ELF-1 (cell line): ENCODE measurements around the gene NAPSA.
"Not testable (repeated sequence)": the region's sequence is repeated elsewhere in the genome, so short reads cannot be mapped to it uniquely, and the experiment has no call there.

Source experiments
- DNase-seq: peaks from one replicate; pipeline ENCODE4 v3.0.0-alpha.2; 2016; ENCODE audit warnings: low read depth, low spot score

Gene NAPSA

DNA sequence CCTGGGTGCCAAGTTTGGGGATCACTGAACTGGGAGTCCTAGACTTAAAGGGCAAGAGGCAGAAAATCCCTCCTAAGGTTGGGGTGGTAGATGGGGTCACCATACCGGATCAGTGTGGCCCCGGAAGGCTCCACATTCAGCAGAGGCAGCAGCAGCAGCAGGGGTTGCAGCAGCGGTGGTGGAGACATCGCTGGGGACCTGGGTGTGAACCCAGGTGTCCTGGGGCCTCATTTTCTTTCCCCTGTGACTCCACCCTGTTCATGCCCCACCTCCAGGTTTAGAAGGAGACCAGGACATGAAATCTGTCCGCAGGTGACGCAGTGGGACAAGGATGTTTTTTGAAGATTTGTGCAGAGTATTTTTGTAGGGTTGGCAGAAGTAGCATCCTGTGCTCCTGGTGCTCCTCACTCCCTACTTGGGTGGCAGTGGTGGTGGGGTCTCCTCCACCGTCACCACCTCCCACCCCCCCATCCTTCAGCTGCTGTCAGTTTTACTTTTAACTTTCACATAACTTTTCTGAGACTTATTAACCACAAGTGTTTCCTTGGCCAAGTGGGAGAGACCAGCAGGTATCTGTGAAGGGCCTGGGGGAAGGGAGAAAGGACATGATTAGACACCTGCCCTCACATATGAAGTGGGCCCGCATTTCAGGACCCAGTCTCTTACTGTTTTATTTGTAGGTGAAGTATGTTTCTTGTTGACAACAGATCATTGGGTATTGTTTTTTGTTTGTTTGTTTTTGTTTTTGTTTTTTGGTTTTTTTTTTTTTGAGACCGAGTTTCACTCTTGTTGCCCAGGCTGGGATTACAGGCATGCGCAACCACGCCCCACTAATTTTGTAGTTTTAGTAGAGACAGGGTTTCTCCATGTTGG is at the start of gene NAPSA:
Gene NAPSA, minus strand, starts transcription at position 206 of the 873 bp plus-strand sequence. Its CDS starts 18 bp downstream, at position 188.
- DNase-seq = no peak

DNA sequence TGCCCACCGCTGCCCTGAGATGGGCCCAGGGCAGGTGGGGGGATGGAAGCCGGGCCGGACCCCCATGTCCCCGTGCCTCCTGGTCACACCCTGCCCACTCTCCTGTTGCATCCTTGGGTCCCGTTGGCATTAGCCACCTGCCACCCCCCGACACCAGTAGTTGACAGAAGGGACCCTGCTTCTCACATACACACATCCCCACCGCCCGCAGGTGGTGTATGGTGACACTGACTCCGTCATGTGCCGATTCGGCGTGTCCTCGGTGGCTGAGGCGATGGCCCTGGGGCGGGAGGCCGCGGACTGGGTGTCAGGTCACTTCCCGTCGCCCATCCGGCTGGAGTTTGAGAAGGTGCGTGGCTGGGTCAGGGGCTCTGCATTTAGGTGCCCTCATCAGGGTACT is 48.1 kb upstream of the NAPSA start:
- no peak for DNase-seq

DNA sequence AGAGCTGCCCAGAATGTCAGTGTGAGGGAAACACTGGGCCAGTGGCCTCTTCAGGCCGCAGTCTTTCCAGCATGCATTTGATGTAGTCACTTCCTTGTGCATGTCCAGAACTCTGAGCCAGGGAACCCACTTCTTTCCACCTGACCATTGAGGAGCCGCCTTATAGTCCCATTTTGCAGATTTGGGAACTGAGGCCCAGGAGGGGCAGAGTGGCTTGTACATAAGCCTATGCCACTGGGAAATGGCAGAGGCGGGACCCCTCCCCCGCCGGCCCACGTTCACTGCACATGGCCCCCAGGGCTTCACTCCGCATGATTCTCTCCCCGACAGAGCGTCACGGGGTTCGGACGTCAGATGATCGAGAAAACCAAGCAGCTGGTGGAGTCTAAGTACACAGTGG is 47.7 kb upstream of the NAPSA start:
- no peak for DNase-seq

DNA sequence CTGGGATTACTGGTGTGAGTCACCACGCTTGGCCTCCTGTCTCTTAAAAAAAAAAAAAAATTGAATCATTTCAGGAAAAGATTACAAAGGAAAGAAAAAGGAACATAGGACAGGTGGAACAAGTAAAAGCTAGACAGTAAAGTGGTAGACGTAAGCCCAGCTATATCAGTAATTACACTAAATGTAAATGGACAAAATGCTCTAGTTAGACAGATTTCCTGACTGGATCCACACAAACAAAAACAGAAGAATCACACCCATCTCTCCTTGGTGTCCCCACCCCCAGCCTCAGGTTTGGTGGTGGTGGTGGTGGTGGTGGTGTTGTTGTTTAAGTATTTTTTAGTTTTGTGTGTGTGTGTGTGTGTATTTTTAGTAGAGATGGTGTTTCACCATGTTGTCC is 47.0 kb upstream of the NAPSA start:
- no peak for DNase-seq

DNA sequence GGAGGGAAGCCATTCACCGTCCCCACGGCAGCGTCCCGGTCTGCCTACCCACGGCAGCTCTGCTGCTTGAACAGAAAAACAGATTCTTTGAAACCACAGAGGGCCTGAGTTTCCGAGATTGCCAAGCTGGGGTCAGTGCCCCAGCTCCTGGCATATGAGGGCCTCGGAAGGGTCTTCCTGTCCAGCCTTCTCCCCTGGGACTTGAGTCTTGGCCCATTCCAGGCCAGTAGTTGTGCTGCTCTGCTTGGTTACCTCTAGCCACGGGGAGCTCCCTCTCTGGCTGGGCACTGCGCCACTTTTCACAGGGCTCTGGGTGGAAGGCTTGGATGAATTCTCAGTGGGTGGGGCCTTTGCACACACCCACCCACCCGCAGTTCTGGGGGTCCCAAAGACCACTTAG is 44.7 kb upstream of the NAPSA start:
- DNase-seq = no peak

DNA sequence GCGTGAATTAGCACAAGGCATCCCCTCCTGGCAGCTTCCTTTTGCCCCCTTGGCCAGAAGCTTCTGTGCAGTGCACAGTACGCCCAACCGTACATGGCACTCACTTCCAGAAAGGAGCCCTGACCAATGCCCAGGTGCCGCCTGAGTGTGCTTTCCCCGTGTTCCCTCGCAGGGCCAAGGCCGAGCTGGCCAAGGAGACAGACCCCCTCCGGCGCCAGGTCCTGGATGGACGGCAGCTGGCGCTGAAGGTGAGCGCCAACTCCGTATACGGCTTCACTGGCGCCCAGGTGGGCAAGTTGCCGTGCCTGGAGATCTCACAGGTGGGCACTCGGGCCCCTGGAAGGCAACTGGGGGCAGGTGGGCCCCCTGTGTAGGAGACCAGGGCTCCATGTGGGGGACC is 43.9 kb upstream of the NAPSA start:
- DNase-seq = no peak

DNA sequence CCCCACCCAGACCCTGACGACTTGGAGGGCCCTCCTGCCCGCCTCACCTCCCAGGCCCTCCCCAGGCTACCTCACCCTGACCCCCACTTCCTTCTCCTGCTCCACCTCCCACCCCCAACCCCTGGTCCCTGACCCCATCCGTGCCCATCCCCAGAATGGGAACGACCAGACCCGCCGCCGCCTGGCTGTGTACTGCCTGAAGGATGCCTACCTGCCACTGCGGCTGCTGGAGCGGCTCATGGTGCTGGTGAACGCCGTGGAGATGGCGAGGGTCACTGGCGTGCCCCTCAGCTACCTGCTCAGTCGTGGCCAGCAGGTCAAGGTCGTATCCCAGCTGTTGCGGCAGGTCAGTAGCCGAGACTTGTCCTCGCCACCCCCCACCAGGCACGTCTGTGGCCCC is 41.4 kb upstream of the NAPSA start:
- DNase-seq = no peak

DNA sequence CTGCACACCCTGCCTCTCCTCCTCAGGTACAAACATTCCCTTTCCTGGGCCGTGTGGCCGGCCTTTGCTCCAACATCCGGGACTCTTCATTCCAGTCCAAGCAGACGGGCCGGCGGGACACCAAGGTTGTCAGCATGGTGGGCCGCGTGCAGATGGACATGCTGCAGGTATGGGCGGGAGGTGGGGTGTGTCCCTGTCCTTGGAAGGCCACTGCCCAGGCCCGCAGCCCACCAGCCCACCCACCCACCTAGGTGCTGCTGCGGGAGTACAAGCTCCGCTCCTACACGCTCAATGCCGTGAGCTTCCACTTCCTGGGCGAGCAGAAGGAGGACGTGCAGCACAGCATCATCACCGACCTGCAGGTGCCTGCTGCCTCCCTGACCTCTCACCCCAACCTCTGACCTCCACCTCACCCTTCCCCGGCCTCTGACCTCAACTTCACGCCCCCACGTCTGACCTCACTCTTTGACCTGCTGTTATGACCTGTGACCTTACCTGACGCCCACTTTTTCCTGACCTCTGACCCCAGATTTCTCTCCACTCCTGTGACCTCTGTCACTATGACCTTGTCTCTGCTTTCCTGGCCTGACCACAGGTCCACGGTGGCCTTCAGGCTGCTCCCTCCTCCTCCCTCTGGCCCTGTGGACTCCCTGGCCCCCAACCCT is 40.8 kb upstream of the NAPSA start:
- DNase-seq = no peak

DNA sequence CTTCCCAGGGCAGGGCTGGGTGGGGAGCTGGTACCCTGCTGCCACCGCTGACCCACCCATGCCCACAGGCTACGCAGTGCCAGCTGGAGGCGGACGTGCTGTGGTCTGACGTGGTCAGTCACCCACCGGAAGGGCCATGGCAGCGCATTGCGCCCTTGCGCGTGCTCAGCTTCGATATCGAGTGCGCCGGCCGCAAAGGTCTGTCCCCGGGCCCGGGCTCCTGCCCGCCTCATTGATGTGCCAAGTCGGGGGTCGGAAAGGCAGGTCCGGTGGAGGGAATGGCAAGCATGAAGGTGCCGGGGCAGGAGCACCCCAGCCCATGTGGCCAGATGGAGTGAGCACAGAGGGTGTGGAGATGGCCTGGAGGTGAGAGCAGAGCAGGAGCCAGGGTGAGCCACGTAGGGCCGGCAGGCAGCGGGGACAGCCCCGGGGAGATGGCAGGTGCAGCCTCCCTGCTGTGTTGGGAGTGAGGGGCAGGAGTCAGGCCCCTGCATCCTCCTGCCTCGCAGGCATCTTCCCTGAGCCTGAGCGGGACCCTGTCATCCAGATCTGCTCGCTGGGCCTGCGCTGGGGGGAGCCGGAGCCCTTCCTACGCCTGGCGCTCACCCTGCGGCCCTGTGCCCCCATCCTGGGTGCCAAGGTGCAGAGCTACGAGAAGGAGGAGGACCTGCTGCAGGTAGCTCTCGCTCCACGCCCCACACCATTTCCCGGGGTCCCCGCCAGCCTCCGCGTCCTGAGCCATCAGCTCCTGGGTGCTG is 37.3 kb upstream of the NAPSA start:
- DNase-seq = no peak

DNA sequence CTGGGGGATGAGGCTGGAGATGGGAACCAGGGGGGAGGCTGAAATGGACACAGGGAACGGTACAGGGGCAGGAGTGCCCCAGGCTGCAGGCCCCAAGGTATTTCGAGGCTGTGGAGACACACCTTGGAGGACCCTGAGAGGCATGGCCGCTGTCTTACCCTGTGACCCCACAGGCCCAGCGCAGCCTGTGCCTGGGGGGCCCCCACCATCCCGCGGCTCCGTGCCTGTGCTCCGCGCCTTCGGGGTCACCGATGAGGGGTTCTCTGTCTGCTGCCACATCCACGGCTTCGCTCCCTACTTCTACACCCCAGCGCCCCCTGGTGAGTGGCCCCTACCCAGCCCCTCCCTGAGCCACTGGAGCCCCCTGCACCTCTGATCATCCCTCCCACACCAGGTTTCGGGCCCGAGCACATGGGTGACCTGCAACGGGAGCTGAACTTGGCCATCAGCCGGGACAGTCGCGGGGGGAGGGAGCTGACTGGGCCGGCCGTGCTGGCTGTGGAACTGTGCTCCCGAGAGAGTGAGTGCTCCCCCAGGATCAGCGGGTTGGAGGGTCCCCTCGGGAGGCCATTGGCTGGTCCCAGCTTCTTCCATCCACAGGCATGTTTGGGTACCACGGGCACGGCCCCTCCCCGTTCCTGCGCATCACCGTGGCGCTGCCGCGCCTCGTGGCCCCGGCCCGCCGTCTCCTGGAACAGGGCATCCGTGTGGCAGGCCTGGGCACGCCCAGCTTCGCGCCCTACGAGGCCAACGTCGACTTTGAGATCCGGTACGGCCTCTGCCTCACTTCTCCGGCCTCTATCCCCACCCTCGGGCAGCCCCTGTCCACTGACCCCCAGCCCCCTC is 36.4 kb upstream of the NAPSA start:
- no peak for DNase-seq

DNA sequence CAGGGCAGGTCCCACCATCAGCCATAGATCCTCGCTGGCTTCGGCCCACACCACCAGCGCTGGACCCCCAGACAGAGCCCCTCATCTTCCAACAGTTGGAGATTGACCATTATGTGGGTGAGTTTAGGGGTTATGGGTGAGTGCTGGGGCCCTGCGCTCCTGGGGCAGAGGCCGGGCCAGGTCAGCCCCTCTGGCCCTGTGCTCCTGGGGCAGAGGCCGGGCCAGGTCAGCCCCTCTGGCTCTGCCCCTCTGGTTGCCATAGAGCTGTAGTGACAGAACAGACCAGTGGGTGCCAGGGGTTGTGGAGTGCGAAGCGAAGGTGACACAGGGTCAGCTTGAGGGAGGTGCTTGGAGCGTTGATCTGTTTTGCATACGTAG is 33.9 kb upstream of the NAPSA start:
- DNase-seq = no peak

DNA sequence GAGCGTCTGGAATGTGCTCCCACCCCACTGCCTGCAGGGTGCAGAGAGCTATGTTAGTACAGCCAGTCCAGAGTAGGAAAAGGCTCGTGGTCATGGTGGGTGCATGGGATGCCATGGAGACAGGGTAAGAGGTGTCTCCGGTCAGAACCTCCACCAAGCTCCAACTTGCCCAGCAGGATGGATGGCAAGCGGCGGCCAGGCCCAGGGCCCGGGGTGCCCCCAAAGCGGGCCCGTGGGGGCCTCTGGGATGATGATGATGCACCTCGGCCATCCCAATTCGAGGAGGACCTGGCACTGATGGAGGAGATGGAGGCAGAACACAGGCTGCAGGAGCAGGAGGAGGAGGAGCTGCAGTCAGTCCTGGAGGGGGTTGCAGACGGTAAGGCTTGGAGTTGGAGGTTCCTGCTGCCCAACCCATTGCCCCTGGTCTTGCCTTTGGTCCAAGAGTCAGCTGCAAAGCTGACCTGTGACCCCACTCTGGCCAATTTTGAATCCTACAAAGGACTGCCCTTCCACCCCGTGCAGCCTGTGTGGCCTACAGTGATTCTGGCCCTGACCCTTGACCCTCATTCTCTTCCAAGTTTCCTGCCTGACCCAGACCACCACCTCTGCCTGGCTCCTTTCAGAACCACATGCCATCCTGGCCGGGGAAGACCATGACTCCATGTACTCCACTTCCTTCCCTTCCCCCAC is 33.4 kb upstream of the NAPSA start:
- DNase-seq = no peak

DNA sequence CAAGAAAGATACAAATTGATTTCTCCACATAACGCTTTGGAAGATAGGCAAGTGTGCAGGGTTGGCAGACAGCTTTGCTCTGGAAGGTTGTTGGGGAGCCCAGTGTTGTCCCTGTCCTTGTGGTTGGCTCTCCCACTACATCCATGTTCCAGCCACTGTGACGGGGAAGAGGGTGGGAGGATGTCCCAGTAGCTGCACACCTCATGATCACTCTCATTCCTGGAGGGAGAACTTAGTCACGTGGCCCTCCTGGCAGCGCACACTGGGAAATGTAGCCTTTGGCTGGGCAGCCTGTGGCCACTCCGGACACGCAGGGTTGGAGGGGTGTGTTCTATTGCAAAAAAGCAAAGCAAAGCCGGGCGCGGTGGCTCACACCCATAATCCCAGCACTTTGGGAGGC is 28.6 kb upstream of the NAPSA start:
- DNase-seq = no peak

DNA sequence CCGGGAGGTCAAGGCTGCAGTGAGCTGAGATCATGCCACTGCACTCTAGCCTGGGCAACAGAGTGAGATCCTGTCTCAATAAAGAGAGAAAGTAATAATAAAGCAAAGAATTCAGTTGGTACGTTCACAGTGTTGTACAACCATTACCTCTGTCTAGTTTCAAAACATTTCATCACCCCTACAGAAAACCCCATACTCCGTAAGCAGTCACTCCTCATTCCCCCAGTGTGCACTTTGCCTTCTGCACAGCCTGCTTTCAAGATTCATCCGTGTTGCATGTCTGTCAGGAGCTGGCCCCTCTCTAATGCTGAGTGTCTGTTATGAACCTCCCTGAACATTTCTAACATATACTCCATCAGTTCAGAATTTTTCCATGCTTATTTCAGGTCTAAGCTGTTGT is 28.1 kb upstream of the NAPSA start:
- no peak for DNase-seq

DNA sequence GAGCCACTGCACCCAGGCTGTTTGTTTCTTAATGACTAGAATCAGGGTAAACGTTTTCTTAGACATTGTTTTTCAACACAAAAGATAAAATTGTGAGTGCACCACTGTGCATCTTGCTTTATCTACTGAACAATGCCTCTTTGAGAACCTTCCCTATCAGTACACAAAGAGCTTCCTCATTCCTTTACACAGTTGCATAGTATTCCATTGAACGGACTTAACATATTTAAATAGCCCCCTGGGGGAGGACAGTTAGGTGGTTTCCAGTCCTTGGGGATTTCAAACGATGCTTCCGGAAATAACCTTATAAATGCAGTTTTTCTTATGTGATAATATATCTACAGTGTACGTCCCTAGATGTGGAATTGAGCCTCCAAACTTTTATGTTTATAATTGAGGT is 27.3 kb upstream of the NAPSA start:
- no peak for DNase-seq

DNA sequence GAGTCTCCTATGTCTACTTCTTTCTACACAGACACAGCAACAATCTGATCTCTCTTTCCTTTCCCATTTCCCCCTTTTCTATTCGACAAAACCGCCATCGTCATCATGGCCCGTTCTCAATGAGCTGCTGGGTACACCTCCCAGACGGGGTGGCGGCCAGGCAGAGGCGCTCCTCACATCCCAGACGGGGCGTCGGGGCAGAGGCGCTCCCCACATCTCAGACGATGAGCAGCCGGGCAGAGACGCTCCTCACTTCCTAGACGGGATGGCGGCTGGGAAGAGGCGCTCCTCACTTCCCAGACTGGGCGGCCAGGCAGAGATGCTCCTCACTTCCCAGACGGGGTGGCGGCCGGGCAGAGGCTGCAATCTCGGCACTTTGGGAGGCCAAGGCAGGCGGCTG is 25.5 kb upstream of the NAPSA start:
- not testable (repeated sequence) for DNase-seq

DNA sequence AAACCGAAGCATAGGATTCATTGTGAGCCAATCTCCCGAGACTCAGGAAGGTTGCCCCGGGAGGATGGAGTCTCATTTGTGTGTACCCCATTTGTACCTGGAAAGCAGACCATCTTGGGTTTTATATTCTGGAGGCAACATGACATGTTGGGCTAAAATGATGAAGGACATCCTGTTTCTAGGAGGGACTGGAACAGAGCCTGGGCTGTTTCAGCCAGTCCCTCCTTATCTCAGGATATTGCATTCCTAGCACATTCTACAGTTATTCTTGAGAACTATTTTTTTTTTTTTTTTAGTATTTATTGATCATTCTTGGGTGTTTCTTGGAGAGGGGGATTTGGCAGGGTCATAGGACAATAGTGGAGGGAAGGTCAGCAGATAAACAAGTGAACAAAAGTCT is 24.9 kb upstream of the NAPSA start:
- DNase-seq = not testable (repeated sequence)

DNA sequence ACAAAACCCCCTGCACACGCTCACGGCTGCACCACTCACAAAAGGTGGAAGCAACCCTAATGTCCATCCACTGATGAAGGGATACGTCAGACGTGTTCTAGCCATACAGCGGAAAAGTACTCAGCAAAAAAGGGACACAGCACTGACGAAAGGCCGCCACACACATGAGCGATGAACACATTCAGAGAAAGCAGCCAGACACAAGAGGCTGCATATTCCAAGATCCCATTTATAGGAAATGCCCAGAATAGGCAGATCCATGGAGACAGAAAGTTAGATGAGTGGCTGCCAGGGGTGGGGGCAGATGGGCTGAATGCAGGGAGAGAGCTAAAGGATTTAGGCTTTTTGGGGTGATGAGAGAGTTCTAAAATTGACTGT is 22.4 kb upstream of the NAPSA start:
- DNase-seq = no peak

DNA sequence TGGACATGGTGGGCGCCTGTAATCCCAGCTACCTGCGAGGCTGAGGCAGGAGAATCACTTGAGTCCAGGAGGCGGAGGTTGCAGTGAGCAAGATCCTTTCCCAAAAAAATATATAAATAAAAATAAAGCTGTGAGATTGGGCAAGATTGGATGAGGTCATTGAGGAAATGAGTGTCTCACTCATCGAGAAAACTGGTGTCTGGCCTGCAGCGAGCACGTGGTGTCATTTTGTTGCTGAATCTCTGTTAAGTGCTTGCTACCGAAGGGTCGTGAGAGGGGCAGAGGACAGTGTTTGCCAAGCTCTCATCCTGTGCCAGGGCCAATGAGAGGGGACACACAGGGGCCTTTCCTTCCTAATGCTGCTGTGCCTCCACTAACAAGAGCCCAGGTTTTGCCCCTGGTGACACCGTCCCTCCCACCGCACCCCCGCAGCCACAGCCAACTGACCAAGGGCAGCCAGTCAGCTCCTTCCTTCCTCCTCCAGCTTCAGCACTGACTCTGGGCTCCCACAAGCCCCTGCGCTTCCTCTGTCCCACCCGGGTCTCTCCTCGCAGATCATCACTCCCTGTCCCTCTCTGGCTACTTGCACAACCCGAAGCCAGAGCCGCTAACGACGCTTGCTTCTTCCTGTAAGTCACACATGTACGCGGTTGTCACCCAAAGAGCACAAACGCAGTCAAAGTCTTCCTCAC is 21.9 kb upstream of the NAPSA start:
- no peak for DNase-seq
